IPS-18c (cell line): ENCODE data around the gene VDR.

ENCODE experiments used
- H3K4me3 ChIP-seq: 2 replicates; pipeline ENCODE4 v1.7.0; 2013; ENCODE audit warnings: low read depth, mild to moderate bottlenecking, low read length, moderate library complexity; ENCODE audit not compliant: insufficient read depth
- H3K9me3 ChIP-seq: one replicate; pipeline ENCODE4 v1.6.1; 2013; ENCODE audit warnings: mild to moderate bottlenecking, low read length, moderate library complexity; ENCODE audit not compliant: control insufficient read depth, insufficient read depth

VDR gene

DNA sequence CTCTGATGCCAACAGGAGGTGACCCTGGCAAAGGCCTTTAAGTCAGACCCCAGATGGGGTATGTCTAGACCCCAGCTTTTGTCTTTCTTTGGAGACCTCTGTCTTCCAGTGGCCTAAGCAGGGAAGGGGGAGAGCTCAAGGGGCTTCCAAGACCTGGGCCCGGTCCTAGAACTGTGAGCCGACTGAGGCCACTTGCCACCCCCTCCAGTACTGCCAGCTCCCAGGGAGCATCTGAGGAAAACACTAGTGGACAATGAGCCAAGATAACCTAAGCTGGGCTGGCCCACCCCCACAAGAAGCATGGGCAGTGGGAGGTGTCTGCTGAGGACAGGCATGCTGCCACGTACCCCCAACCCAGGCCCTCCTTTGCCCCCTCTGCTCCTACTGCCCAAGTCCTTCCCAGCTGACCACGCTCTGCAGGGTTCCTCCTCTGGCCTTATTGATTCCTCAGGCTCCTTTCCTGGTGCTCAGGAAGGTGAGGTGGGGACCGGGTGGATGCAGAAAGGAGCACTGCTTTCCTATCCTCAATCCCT is 21.1 kb downstream of the VDR start:
- Histone ChIP-seq H3K9me3 (no peaks in the 10 kb centered on the region), H3K4me3 (no peak overlapping the region)

DNA sequence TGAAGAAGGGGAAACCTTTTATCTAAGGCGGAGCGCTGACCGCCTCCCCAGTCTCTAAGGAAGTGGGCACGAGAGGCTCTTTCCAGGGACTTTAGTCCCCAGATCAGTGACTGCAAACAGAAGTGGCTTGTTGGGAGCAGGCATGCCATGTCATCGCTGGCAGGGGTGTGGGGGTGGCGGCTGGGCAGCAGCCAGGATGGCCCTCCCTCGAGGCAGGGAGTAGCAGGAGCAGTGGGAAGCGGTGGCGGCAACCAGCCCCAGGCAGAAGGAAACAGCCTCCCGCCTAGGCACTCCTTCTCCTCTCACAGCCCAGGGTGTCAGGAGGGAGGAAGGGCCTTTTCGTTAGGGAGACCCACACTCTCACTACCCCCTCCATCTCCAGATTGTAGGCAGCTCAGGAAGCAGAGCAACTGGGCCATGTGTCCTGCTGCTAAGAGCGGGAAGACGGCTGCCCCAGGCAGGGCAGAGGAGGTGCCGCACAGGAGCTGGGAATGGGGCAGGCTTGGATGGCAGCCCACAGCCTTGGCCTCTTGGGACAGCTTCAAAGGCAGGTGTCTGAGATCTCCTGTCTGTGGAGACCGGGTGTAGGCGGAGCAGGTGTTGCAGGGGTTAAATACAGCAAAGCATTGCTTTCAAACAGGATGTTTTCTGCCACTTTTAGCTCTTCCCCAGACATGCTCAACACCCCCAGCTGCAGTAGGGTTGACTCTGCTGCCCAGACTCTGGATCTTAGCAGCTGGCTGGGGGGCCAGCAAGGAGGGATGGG is 21.8 kb downstream of the VDR start:
- Histone ChIP-seq H3K4me3 (no peak overlapping the region), H3K9me3 (no peaks in the 10 kb centered on the region)

DNA sequence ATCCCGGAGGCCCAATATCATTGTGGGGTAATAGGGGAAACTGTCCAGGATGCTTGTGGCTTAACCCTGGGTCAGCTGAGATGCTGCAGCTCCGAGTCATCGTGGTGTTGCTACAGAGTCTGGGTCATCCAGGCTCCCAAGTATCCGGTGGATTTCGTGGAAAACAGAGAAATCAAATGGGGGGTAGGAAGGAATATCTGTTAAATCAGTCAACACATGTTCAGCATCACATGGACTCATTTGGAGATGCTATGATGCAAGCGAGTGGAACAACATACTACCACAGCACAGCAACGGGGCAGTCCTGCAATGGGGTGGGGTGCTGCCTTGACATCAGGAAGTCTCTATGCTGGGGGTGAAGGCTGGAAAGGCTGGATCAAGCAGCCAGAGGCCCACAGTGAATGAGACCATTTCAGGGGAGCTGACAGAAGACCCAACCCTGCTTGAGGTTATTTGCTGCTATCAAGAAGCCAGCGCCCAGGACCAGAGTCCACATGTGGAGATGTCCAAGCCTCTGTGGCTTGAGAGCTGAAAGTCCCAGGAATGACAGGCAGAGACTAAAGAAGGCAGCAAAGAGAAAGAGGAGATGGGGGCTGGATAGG is 22.9 kb downstream of the VDR start:
- no peaks in the 10 kb centered on the region for H3K9me3 ChIP-seq
- no peak overlapping the region for H3K4me3 ChIP-seq

DNA sequence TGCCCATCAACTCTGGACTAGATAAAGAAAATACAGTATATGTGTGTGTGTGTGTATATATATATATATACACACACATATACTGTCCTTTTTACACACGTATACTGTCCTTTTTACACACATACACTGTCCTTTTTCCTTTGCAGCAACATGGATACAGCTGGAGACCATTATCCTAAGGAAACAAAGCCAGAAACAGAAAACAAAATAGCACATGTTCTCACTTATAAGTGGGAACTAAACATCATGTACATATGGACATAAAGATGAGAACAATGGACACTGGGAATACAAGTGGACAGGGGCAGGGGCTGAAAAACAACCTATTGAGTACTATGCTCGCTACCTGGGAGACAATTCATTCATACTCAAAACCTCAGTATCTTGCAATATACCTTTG is 23.7 kb downstream of the VDR start:
- Histone ChIP-seq H3K4me3 (no peak overlapping the region), H3K9me3 (no peaks in the 10 kb centered on the region)

DNA sequence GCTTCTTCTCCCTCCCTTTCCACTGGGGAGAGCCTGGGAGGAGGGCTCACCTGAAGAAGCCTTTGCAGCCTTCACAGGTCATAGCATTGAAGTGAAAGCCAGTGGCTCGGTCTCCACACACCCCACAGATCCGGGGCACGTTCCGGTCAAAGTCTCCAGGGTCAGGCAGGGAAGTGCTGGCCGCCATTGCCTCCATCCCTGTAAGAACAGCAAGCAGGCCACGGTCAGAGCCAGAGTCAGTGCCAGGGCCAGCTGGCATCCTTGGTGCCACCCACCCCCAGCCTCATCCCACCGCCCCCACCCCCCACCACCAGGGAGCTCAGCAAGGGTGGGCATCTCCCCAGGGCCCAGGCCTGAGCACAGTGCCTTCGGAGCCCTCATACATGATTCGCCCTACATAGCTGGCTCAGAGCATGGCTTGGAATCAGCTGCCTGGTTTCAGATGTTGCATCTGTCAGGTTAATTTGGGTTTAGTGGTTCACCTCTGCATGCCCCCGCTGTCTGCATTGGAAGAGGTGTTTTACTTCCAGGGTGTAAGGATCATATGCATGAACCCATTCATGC is 25.8 kb downstream of the VDR start:
- Histone ChIP-seq H3K9me3 (no peaks in the 10 kb centered on the region), H3K4me3 (no peak overlapping the region)

DNA sequence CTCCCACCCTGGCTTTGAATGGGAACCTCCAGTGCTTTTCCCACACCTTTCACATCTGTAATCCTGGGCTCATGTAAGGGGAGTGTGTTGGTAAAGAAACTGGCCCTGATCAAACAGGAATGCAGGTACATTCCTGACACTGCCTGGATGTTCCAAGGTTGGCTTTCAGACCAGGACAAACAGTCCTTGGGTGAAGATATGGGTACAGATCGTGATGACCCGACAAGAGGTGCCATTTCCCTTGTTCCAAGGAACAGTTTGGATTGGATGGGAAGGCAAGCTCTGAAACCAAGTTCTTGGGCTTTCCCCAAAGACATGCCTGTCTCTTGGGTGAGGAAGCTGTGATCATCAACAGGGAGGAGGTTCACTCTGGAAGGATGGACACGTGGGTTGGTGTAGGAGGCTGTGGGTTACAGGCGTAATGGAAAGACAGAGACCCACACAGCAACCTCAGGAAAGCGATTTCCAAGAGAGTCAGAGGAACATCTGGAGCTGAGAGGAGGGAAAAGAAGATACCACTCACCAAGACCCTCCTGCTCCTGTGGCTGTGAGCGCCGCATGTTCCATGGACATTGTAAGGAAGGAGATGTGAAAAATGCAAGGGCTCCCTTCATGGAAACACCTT is 26.4 kb downstream of the VDR start:
- Histone ChIP-seq H3K4me3 (no peak overlapping the region), H3K9me3 (no peaks in the 10 kb centered on the region)

DNA sequence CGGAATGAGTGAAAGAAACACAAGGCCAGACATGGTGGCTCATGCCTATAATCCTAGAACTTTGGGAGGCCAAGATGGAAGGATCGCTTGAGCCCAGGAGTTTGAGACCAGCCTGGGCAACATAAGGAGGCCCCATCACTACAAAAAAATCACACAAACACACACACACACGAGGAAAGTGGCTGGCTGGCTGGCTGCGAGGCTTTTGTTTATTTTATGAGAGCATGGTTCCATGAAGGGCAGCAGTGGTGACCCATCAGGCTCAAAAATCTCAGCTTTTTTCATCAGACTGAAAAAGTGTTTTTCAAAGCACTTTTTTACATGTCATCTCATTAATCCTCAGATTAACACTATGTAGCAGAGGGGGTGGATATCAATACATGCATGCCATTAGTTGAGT is 27.7 kb downstream of the VDR start:
- H3K9me3 ChIP-seq = no peaks in the 10 kb centered on the region
- H3K4me3 ChIP-seq = no peak overlapping the region

DNA sequence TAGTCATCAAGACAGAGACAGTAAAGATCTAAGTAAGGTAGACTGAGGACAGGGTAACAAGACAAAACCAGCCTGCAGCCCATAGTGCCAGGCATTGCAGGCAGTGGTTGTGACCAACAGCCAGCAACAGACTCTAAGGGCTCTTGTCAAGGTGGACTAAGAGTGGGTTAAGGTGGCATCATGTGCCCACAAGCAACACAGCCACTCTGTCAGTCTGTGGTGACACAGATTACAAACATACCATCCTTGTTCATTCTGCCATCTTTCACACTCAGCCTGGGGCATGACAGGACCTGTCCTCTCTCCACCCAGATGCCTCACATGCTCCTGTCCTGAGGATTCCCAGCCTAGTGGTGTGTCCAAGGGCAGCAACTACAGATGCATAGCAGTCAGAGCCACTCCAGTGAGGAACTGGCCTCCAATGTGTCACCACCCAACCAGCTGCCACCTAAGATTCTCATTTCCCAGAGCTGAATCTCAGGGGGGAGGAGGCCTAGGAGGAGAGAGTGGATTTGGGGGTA is 28.3 kb downstream of the VDR start:
- Histone ChIP-seq H3K9me3 (no peaks in the 10 kb centered on the region), H3K4me3 (no peak overlapping the region)

DNA sequence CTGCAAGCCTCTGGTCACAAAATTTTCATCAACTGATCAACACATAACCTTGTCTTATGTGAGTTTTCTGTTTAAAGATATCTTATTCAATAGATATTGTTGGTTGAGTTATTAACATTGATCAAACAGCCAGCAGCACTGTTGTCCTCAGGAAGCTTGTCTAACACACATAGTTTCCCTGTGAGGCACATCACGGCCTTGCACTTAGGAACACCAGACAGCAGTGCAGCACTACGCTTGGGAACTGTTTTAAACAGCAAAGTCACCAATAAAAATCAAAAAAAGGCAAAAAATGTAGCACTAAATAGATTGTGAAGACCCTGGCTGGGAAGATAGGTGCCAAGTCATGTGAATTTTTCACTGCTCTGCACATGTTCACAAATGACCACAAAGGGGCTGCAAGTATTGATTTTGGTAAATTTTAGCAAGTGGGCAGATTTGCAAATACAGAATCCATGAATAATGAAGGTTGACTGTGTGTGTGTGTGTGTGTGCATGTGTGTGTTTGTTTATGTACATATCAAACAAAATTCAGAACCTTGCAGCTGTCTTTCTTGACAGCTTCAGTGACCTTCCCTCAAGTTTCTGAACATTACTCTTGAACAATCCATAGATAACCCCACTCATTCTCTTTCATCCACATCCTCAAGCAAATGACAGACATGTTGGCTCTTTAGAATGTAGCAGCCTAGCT is 28.9 kb downstream of the VDR start:
- no peaks in the 10 kb centered on the region for H3K9me3 ChIP-seq
- no peak overlapping the region for H3K4me3 ChIP-seq

DNA sequence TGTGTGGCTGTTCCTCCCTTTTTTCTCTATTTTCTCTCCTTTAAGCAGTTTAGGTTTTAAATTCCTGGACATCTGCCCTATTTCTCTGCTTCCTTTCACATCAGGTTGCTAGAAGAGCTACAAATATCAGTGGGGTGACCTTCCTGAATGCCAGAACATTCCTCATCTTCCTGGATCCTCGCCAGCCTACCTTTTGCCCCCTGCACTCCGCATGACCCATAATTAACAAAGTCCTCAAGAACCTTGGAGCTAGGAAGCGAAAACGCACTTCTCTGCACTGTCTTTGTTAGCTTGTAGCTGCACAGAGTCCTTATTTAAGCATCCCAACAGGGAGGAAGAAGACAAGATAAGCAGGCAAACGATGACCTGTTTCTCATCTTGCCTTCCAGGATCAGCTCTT is 30.5 kb downstream of the VDR start:
- no peak overlapping the region for H3K4me3 ChIP-seq
- no peaks in the 10 kb centered on the region for H3K9me3 ChIP-seq

DNA sequence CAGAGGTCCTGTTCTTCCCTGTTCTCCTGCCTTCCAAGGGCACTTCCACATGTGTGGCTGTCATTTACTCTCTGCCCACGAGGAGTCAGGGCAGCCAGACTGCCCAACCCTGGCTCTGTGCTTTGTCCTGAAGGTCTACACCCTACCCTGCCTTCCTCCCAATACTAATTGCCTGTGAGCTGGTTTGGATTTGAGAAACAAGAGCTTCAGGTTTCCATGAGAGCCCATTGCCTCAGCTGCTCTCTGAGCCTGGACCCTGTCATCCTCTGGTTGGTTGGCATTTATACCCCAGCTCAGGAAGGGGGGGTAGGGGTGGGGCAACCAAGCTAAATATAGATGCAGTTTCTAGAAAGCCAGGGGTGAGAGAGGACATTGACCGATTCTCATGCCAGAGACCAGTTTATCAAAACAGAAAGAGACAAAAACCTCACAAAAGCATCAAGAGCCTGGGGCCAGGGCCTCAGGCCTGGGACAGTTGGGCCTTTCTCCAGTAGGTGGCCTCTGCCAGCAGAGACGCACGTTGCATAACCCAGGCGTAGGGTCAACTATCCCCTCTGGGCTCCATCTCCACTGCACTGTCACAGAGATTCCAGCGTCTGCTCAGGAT is 34.5 kb downstream of the VDR start:
- Histone ChIP-seq H3K9me3 (no peaks in the 10 kb centered on the region), H3K4me3 (no peak overlapping the region)

DNA sequence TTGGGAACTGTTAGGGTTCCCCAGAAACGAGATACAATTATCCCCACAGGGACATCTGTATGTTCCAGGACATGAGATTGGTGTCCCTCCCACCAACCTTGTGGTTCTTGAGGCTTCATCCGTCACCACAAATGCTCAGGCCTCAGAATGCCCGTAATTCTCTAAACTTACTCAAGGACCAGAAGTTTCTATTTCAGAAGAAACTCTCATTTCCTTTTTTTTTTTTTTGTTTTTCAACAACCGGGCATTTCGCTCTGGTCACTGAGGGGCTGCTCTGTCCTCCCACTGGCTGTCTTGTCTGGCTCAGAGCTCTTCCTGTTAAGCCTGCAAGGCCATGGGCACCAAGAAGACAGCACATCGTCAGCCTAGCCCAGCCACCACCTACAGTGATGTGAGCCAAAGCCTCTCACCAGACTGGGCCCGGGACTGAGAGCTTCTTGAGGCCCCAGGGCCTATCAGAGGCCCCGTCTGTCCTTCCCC is 36.2 kb downstream of the VDR start:
- no peaks in the 10 kb centered on the region for H3K9me3 ChIP-seq
- no peak overlapping the region for H3K4me3 ChIP-seq

DNA sequence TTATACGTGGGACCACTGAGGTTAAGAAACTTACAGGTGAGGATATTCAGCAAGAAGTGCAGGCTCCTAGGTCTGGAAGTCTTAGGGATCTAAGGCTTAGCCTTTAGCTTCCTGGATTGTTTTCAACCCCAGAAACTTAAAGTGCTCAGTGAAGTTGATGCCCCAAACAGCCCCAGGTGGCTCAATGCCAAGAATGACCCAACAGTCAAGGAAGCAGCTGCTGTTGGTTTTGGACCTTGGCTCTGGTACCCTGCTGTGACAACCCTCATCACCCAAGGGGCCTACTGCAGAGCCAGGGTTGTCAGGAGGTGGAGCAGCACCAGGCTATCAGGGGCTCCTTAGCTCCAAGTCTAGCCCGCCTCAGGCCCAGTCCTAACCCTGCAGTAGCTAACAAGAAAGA is 36.8 kb downstream of the VDR start:
- no peak overlapping the region for H3K4me3 ChIP-seq
- no peaks in the 10 kb centered on the region for H3K9me3 ChIP-seq

DNA sequence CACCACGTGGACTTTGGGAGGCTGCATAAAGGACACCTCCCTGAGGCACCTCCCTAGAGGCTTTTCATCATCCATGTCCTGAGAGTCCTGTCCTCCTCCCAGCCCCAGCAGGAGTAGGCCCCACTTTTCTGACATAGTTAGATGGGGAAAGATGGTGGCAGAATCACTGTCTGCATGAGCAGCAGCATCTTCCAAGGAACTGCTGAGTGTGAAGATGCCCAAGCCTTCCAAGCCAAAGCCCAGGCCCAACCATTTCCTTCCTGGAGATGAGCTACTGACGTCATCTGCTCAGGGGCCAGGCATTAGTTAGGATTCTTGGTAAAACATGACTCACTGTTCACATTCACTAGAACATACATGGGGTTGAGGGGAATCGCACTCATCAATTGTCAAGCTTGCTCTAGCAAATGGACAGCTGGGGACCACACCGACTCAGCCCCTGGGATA is 37.3 kb downstream of the VDR start:
- Histone ChIP-seq H3K9me3 (no peaks in the 10 kb centered on the region), H3K4me3 (no peak overlapping the region)

DNA sequence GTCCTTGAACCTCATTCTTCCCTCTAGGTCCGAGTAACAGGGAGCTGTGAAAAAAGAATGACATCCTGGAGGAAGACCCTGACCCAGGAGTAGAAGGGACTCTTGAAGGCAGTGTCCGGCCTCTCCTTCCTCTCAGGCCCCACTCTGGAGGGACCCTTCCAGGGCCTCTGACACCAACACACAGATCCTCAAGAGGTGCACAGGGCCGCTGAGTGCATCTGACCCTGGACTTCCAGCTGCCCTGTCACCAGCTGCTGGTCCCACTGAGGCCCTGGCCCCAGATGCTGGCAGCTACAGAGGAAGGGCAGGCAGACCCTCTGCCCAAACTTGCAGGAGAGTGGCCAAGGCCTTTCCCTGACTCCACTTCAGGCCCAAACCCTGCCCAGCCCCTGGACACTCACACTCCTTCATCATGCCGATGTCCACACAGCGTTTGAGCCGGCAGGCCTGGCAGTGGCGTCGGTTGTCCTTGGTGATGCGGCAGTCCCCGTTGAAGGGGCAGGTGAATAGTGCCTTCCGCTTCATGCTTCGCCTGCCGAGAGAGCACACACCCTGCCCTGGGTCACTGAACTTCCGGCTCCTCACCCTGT is 40.1 kb downstream of the VDR start:
- Histone ChIP-seq H3K9me3 (no peaks in the 10 kb centered on the region), H3K4me3 (no peak overlapping the region)

DNA sequence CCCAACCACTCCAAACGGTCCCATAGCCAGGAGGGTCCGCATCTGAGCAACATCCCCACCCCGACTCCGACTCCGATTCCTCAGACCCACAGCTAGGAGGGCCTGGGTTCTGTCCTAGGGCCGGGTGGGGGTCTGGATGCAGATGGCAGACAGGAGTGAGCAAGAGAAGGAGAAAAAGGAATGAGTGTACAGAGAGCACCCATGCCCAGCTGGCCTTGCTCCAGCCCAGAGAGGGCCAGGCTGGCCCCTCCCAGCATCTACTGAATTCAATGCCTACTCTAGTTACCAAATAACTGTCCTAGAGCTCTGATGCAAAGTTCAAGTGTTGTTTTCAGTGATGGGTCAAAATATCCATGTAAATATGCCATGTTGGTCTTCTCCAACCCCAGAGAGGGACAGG is 40.8 kb downstream of the VDR start:
- Histone ChIP-seq H3K4me3 (no peak overlapping the region), H3K9me3 (no peaks in the 10 kb centered on the region)
